HL-60 (cell line): ENCODE measurements around the gene TMEM135.

Experiments used
- DNase-seq, 2 experiments: peaks; one replicate each; pipeline ENCODE4 v3.0.0-alpha.2; 2010 to 2020; ENCODE audit warnings: low read depth in 1 of 2, low spot score in 1 of 2
- H3K27ac ChIP-seq: fragments of 250-450 bp; sonication (Bioruptor Pico); replicated peaks from 2 replicates; pipeline ENCODE4 v1.5.1; 2020; ENCODE audit warnings: mild to moderate bottlenecking, moderate library complexity
- H3K27me3 ChIP-seq: fragments of 250-450 bp; sonication (Bioruptor Pico); 2 replicates; pipeline ENCODE4 v1.5.1; 2021; ENCODE audit warnings: mild to moderate bottlenecking, moderate library complexity; ENCODE audit not compliant: insufficient read depth, poor library complexity, severe bottlenecking
- H3K4me3 ChIP-seq: replicated peaks from 2 replicates; pipeline ENCODE4 v1.5.1; 2011; ENCODE audit warnings: mild to moderate bottlenecking, control low read depth, low read length; ENCODE audit not compliant: insufficient read depth
- GABPA ChIP-seq: IDR thresholded peaks from 2 replicates; pipeline ENCODE4 v1.6.1; 2012; ENCODE audit warnings: low read depth
- POLR2AphosphoS5 ChIP-seq: IDR thresholded peaks from 2 replicates; pipeline ENCODE4 v1.6.1; 2012; ENCODE audit warnings: low read depth
- SPI1 ChIP-seq: IDR thresholded peaks from 2 replicates; pipeline ENCODE4 v1.6.1; 2012; ENCODE audit warnings: low read depth, mild to moderate bottlenecking, borderline replicate concordance
- TF ChIP-seq, protein P1 (sequence below): IDR thresholded peaks from 2 replicates; pipeline ENCODE4 v1.6.1; 2012; ENCODE audit warnings: low read depth; ENCODE audit not compliant: insufficient replicate concordance
- TF ChIP-seq, protein P2 (sequence below): IDR thresholded peaks from one replicate; pipeline ENCODE4 v1.5.1; 2011; ENCODE audit warnings: low read length, control low read depth, inconsistent platforms; ENCODE audit not compliant: insufficient read depth

TMEM135 gene

DNA sequence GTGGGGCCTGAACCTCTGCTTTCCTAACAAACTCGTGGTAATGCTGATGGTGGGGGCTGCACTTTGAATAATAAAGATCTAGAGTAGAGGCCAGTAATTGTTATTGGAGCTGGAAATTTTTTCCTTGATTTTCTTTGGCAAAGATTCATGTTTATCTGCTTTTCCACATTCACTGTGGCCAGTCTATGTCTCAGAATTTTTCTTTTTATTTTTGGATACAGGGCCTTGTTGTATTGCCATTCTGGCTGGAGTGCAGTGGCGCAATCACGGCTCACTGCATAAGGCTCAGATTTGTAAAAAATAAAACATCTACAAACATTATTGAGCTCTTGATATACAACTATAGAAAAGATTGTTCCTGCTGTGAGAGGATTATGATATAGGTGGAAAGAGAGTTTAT is 1.6 kb downstream of the TMEM135 start:
- DNase-seq: no peak
- Histone ChIP-seq H3K27me3 (no peaks in the 10 kb centered on the region), H3K4me3 (no peak overlapping the region), H3K27ac (no peak overlapping the region)
- TF ChIP-seq POLR2AphosphoS5: no peak
- TF ChIP-seq, protein P1, sequence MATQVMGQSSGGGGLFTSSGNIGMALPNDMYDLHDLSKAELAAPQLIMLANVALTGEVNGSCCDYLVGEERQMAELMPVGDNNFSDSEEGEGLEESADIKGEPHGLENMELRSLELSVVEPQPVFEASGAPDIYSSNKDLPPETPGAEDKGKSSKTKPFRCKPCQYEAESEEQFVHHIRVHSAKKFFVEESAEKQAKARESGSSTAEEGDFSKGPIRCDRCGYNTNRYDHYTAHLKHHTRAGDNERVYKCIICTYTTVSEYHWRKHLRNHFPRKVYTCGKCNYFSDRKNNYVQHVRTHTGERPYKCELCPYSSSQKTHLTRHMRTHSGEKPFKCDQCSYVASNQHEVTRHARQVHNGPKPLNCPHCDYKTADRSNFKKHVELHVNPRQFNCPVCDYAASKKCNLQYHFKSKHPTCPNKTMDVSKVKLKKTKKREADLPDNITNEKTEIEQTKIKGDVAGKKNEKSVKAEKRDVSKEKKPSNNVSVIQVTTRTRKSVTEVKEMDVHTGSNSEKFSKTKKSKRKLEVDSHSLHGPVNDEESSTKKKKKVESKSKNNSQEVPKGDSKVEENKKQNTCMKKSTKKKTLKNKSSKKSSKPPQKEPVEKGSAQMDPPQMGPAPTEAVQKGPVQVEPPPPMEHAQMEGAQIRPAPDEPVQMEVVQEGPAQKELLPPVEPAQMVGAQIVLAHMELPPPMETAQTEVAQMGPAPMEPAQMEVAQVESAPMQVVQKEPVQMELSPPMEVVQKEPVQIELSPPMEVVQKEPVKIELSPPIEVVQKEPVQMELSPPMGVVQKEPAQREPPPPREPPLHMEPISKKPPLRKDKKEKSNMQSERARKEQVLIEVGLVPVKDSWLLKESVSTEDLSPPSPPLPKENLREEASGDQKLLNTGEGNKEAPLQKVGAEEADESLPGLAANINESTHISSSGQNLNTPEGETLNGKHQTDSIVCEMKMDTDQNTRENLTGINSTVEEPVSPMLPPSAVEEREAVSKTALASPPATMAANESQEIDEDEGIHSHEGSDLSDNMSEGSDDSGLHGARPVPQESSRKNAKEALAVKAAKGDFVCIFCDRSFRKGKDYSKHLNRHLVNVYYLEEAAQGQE: no peak
- TF ChIP-seq GABPA: no peak
- TF ChIP-seq SPI1: no peak
- TF ChIP-seq, protein P2, sequence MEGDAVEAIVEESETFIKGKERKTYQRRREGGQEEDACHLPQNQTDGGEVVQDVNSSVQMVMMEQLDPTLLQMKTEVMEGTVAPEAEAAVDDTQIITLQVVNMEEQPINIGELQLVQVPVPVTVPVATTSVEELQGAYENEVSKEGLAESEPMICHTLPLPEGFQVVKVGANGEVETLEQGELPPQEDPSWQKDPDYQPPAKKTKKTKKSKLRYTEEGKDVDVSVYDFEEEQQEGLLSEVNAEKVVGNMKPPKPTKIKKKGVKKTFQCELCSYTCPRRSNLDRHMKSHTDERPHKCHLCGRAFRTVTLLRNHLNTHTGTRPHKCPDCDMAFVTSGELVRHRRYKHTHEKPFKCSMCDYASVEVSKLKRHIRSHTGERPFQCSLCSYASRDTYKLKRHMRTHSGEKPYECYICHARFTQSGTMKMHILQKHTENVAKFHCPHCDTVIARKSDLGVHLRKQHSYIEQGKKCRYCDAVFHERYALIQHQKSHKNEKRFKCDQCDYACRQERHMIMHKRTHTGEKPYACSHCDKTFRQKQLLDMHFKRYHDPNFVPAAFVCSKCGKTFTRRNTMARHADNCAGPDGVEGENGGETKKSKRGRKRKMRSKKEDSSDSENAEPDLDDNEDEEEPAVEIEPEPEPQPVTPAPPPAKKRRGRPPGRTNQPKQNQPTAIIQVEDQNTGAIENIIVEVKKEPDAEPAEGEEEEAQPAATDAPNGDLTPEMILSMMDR: no peak

DNA sequence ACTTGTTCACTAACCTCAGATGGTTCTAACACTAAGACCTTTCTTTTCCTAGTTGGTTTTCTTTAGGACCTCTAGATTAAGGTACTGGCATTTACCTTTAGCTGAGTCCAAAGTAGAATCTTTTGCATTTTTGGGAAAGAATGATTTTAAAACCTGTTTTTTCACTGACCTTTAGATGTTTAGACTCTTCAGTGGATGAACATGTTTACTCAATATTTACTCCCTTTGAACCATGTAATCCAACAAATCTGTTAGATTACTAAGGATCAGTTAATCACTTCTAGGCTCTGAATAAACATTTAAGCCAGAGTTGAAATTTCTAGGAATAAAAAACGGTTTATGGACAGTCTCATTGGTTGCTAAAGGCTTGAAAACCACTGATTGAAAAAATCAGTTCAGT is 6.2 kb downstream of the TMEM135 start:
- DNase-seq: no peak
- TF ChIP-seq SPI1 (no peak), POLR2AphosphoS5 (no peak), GABPA (no peak)
- TF ChIP-seq, protein P1: no peak
- TF ChIP-seq, protein P2: no peak
- Histone ChIP-seq H3K27me3 (no peaks in the 10 kb centered on the region), H3K27ac (no peak overlapping the region), H3K4me3 (no peak overlapping the region)

DNA sequence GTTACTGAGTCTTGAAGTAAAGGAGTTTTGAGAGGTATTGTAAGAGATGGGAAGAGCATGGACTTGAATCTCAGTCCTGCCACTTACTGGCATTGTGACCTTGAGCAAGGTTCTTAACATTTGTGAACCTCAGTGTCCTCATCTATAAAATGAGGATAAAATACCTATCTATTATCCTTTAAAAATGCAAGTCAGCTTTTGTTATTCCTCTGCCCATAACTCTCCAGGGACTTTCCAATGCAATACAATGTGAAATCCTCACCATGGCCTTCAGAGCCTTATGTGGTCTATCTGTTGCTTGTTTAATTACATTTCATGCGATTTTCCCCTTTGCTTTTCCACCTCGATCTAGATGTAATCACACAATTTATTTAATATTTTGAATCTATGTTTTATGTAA is 9.1 kb downstream of the TMEM135 start:
- Histone ChIP-seq H3K4me3 (no peak overlapping the region), H3K27me3 (no peaks in the 10 kb centered on the region), H3K27ac (no peak overlapping the region)
- no peak for DNase-seq
- no peak for TF ChIP-seq GABPA
- TF ChIP-seq SPI1: no peak
- TF ChIP-seq, protein P2: no peak
- TF ChIP-seq, protein P1: no peak
- no peak for TF ChIP-seq POLR2AphosphoS5
